ENCODE data around the gene CCBE1. TPM values are rescaled to one million over a fixed set of nuclear protein-coding genes. Genes with fewer than 3 reads are reported as not detected.

The CCBE1 gene
- total RNA-seq, 4 donors from 2014 or later = 1.5 to 10.9 (median 4.6) TPM

GRCh38 chr18:59386909-59387686, 310.1 kb downstream of the CCBE1 start:
- Histone ChIP-seq H3K27me3 (no peaks in the 10 kb centered on the region), H3K9me3 (no peaks in the 10 kb centered on the region), H3K4me3 (no peak overlapping the region), H3K27ac (no peak overlapping the region), H3K4me1 (no peaks in the 10 kb centered on the region), H3K36me3 (no peaks in the 10 kb centered on the region)
- no peak for TF ChIP-seq POLR2A (IDR thresholded peaks at IDR 0.05)
- TF ChIP-seq CTCF (IDR thresholded peaks at IDR 0.05) = no peak
- intact Hi-C loops (cut with DNase I; ENCODE audit: low total_unique reads) = no loop called here
- no peak for DNase-seq

- TF ChIP-seq POLR2A (IDR thresholded peaks at IDR 0.05) (no peak), CTCF (IDR thresholded peaks at IDR 0.05) (no peak)
- H3K4me3 ChIP-seq = no peak overlapping the region
- no peaks in the 10 kb centered on the region for H3K4me1 ChIP-seq
- H3K27me3 ChIP-seq = no peaks in the 10 kb centered on the region
- intact Hi-C loops (cut with DNase I; ENCODE audit: low total_unique reads) = no loop called here
- H3K27ac ChIP-seq = no peak overlapping the region
- H3K9me3 ChIP-seq = no peaks in the 10 kb centered on the region
- no peaks in the 10 kb centered on the region for H3K36me3 ChIP-seq
- DNase-seq = no peak
Measured at GRCh38 chr18:59385191-59385590, 312.0 kb downstream of the CCBE1 start.

- H3K27ac ChIP-seq = no peak overlapping the region
- DNase-seq = no peak
- H3K36me3 ChIP-seq = no peaks in the 10 kb centered on the region
- H3K27me3 ChIP-seq = no peaks in the 10 kb centered on the region
- no peak overlapping the region for H3K4me3 ChIP-seq
- no peaks in the 10 kb centered on the region for H3K9me3 ChIP-seq
- no peaks in the 10 kb centered on the region for H3K4me1 ChIP-seq
- intact Hi-C loops (cut with DNase I; ENCODE audit: low total_unique reads) = no loop called here
- TF ChIP-seq CTCF (IDR thresholded peaks at IDR 0.05) (no peak), POLR2A (IDR thresholded peaks at IDR 0.05) (no peak)
Measured at GRCh38 chr18:59383851-59384250, 313.4 kb downstream of the CCBE1 start.

GRCh38 chr18:59382383-59382782, 314.8 kb downstream of the CCBE1 start:
- Histone ChIP-seq H3K27me3 (no peaks in the 10 kb centered on the region), H3K36me3 (no peaks in the 10 kb centered on the region), H3K27ac (no peak overlapping the region), H3K9me3 (no peaks in the 10 kb centered on the region), H3K4me1 (no peaks in the 10 kb centered on the region), H3K4me3 (no peak overlapping the region)
- no peak for DNase-seq
- intact Hi-C loops (cut with DNase I; ENCODE audit: low total_unique reads) = no loop called here
- no peak for TF ChIP-seq CTCF (IDR thresholded peaks at IDR 0.05)
- TF ChIP-seq POLR2A (IDR thresholded peaks at IDR 0.05) = no peak

- Histone ChIP-seq H3K36me3 (no peaks in the 10 kb centered on the region), H3K27me3 (no peaks in the 10 kb centered on the region), H3K9me3 (no peaks in the 10 kb centered on the region), H3K27ac (no peak overlapping the region), H3K4me3 (no peak overlapping the region), H3K4me1 (no peaks in the 10 kb centered on the region)
- TF ChIP-seq CTCF (IDR thresholded peaks at IDR 0.05) (no peak), POLR2A (IDR thresholded peaks at IDR 0.05) (no peak)
- intact Hi-C loops (cut with DNase I; ENCODE audit: low total_unique reads) = no loop called here
- no peak for DNase-seq
Measured at GRCh38 chr18:59381949-59382348, 315.3 kb downstream of the CCBE1 start.

Other genes starting within 250 kb of the CCBE1 start
- gene PMAIP1, start 202.6 kb upstream of the CCBE1 start, total RNA-seq = 1 to 10 TPM in 3 of 4 donors, under 1 TPM in 1; 0.82 to 3.5 (median 3.0) TPM

Measured in uterus (tissue), 4 donors.